ENCODE data around the gene DPYD. TPM values are rescaled to one million over a fixed set of nuclear protein-coding genes. Genes with fewer than 3 reads are reported as not detected.

Gene DPYD
- 3.9 and 14.9 TPM in 2 replicates for total RNA-seq

DNA sequence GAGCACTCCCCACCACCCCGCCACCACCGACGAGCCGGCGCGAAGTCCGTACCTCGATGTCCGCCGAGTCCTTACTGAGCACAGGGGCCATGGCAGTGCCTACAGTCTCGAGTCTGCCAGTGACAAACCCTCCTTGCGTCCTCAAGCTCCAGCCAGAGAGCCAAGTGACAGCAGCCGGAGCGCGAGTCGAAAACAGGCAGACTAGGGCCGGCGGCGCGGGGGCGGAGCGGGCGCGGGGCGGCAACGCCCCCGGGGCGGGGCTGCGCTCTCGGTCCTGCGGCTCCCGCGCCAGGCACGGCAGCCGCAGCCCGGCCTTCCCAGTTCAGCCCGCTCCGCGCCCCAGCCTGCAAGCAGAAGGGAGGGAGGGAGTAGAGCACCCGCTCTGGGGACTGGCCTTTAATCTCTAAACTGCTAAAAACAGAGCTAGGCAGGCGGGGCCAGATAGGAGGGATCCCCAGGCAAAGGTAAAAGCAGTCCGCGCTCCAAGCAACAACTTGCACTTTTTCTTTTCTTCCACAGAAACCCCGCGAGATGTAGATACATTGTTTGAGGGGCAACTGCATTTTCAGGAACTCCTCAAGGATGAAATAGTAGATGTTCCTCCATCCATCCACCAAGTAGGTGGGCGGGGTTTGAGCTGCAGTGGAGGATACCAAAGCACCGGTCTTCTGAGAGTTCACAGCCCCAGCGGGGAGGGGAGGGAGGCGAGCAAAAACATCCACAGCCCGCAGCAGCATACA is at the start of gene DPYD:
DPYD (minus strand) TSS at position 203 of the 740 bp plus-strand sequence; CDS start at position 91, 112 bp downstream.

Measured in dermis lymphatic vessel endothelial cell (primary cell).